HG03520 (cell line): Measurements from ENCODE around the gene GLIS1.

ENCODE experiments used
- ATAC-seq: cut with Tn5 transposase; IDR thresholded peaks from one replicate; pipeline ENCODE4 v1.9.1; 2021; ENCODE audit warnings: mild to moderate bottlenecking, moderate library complexity; ENCODE audit not compliant: unreplicated experiment

Gene GLIS1

DNA sequence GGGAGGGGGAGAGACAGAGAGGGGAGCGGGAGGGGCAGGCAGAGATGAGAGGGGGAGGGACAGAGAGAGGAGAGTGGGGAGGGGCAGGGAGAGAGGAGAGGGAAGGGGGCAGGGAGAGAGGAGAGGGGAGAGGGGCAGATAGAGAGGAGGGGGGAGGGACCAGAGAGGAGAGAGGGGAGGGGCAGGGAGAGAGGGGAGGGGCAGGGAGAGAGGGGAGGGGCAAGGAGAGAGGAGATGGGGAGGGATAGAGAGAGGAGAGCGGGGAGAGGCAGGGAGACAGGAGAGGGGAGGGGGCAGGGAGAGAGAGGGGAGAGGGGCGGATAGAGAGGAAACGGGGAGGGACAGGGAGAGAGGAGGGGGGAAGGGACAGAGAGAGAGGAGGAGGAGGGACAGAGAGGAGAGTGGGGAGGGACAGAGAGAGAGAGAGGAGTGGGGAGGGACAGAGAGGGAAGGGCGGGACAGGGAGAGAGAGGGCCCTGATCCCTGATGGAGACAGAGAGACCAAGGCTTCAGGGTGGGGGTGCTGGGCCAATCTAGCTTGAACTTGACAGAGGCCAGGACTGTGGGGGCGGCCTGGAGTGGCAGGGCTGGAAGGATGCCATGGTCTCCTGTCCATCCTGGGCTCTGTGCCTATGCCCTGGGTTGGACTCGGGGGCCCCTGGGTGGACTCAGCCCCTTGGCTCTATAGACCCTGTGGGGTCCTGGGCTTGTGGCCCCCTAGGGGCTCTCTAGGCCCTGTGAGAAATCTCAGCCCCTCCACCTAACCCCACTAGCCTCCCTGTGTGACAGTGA lies 236.1 kb downstream of the GLIS1 start:
- ATAC-seq: no peak

DNA sequence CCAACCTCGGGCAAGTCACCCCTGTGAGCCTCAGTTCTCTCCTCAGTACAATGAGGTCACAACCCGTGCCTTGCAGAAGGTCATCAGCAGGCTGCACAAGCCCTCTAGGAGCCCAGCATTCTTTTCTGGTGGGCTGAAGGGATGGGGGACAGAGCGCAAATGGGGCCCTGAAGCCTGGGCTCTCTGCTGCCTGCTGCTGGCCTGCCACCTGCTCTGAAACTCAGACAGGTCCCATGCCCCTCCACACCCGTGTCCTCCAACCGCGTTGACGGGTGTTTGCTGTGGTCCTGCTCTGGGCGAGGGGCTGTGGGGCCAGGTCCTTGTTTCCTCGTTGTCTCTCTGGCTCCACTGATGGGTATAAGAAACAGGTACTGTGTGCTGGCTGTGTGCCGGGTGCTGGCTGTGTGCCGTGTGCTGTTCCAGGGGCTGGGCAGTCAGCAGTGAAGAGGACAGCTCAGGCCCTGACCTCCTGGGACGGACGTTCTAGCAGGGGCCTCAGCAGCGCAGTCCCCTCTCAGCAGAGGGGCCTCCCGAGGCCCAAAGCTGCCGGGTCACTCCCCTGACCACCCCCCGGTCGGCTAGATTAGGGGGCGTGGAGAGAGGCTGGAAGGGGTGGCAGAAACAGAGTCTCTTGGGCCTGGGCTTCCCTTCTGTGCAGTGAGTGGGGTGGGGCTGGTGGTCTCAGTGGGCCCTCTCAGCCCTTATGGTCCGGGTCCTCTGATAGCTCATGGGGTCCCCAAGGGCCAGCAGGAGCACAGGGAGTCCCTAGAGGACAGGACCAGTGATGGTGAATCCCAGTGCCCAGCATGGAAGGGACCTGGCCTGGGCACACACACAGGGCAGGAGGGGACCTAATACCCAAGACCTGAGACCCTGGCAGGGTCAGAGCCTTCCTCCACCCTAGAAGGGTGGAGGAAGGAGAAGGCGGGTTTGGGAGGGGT lies 237.6 kb downstream of the GLIS1 start:
- no peak for ATAC-seq

DNA sequence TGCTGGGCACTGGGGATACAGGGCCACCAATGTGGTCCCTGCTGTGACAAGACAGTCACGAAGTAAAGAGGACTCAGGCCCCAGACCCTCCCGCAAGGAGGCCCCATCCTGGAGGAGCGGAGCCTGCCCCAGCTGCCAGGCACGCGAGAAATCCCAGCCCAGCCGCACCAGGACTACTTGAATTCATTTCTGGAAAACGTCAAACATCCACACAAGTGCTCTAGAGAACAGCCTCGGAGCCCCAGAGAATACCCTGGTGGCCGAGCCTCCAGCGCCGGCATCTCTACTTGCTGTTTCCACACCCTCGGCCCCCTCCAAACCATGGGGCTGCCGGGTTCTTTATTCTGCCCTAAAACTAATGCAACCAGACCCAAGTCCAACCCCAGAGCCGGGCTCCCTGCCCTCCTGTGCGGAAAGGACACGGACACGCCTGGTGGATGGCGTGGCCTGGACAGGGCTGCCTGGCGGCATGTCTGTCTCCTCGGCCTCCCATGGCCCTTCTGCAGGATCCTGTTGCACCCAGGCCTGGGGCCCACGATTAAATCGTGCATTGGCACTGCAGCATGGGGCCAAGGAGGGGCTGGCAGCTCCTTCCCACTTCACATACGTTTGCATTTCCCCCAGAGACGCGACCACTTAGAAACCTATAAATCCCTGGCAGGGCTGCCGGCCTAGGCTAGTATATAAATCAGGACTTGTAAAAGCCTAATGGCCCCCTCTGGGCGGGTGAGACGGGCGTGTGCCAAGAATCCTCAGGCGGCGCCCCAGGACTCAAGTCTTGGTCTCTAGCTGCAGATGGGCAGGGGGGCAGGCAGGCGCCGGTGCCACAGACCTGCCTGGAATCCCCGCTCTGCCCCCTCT lies 238.5 kb downstream of the GLIS1 start:
- no peak for ATAC-seq

DNA sequence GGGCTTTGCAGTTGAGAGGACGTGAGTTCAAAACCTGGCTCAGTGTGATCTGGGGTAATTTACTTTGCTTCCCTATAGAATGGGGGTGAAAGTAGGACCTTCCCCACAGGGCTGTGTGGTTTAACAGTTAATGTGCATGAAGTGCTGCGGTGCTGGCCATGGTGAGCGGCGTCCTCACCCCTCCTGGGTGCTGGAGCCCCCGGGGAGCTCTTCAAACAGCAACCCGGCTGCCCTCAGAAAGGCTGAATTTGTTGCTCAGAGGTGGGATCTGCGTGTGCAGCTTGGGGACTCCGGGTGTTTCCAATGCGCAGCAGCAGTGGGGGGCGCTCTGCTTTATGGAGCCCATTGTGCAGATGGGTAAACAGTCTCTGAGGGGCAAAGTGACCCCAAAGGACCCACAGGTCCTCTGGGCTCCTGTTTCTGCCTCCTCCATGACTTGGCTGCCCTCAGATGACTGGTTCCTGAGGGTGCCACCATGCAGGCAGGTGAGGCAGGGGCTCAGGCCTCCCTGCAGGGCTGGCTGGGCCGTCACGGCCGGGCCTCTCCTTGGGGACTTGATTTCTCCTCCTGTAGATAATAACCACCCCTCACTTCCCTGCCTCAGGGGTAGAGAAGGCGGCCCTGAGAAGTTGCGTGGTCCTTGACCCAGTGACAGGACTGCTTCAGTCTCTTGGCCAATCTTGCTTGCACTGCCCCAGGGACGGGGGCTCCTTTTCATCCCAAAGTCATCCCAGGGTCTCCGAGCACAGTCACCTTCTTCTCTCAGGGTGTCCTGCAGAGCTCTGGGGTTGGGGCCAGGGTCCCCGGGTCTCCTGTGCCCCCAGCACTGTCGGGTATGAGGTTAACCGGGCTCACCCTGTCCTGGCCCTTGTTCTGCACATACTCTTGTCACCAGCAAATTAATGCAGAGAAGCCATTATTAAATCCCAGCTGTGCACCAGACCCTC lies 239.4 kb downstream of the GLIS1 start:
- no peak for ATAC-seq

DNA sequence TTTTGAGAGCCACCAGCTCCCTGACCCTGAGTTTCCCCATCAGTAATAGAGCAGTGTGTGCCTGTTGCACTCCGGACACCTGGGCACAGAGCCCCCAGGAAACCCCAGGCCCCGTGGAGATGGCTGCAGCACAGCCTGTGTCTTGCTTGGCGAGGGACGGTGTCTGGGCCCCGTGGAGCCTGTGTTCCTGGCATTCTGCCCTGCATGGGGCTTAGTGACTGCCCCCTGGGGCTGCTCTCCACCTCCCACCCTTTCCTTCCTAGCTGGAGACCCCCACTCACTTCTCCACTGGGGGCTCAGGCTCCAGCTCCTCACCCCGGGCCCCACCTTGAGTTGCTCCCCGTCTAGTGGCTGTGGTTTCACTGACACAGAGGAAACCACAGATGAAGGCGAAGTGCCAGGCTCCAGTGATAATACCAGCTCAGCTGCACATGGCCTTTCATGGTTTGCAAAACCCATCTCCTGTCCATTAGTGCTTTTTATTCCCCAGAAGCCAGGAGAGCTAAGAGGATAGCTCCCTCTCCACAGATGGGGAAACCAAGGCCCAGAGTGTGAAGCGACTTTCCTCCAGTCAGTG lies 240.3 kb downstream of the GLIS1 start:
- ATAC-seq: no peak

DNA sequence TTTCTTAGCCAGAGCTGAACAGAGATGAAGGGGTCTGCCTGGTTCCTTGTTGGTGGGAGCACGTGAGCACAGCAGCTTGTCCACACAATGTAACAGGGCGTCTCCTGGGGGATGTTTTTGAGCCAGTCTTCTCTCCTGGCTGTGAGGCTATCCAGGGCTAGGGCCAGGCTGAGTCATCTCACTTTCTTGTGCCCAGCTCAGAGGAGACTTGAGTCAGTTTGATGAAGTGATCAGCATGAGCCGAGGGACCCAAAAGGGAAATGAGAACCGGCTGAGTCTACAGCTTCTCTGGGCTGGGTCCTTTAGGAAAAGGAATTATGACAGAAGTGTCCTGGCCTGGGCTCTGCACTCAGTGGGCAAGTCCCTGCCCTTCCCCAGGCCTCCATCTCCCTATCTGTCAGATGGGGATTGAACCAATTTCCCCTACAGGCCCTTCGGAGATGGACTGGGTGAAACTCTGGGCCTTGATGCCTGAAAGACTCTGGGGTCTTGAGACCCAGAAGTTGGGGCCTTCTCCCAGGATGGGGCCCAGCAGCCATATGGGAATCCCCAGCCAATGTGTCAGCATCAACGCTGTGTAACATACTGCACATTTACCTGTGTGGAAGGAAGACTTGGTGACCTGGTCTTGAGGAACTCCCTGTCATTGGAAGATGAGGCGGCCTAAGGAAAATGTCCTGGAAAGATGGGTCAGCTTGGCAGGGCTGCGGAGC lies 243.2 kb downstream of the GLIS1 start:
- ATAC-seq: no peak

DNA sequence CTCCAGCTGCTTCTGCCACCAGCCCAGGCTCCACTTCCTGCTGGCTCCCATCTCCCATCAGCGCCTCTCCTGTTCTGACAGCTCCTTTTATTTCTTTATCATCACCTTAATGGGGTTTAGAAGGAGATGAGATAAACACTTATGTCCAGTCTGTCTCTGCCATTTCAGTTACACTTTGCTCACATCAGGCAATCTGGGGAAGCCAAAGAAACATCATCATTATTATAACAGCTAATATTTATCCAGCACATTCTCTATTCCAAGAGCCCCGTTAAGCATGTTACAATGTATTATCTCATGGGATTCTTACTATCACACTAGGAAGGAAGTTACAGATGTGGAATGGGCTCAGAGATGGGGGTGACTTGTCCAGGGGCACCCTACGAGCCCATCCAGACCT lies 248.6 kb downstream of the GLIS1 start:
- no peak for ATAC-seq

DNA sequence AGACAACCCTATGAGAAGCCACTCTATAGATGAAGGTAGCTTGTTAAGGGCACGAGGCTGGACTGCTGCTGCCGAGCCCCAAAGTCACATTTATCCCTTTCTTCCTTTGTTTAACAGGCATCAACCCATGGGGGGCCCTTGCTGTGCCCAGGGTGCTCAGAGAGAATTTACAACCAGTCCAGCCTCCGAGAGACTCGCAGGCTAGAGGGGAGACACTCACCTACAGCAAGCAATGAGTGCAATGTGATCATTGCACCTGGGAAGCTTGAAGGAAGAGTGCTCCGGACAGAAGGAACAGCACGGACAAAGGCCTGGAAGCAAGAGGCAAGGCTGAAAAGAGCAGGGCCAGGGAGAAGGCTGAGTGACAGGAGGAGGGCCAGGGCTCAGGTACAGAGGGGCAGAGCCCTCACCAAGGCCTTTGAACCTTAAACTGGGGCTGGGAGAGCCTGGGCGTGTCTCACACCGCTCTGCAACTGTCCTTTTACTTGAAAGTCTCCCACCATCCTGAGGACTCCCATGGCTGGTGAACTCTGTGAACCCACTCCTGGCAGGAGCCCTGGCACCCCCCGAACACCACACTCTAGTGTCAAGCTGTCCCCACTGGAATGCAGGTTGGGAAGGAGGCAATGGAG lies 252.5 kb downstream of the GLIS1 start:
- no peak for ATAC-seq

DNA sequence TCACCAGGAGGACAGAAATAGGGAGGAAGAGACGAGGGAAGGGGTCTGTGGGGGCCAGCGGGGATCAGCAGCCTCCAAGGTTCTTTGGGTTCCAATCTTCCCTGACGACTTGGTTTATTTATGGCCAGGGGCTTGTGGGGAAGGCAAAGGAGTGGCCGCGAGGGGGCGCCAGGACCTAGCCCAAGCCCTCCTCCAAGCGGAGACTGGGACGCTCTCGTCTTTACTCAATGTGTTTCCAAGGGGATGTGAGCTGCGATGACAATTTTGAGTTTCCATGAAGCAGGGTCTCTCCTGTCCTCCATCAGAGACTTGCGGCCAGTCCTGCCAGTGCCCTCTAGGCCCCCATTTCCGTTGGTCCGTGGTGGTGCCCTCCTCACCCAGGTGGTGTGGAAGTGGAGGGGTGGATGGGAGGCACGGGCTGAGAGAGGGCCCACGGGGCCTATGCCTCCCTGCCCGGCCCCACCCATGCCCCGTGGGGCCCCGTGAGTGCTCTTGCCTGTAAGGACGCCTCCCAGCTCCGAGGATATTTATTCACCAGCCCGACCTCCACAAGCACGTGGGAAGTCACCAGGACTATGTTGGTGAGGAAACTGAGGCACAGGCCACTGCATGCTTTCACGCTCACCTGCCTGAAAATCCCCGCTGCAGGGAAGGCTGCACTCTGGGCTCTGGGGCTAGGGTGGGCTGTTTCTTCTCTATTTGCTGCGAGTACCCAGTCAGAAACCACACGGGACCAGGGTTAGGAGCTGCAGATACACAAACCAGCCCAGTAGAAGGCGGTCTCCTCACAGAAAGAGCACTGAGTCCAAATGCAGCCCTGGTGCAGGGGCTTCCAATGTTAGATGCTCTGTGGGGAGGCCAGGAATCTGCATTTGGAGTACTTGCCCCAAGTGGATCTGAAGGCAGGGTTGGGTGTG lies 253.2 kb downstream of the GLIS1 start:
- ATAC-seq: no peak

DNA sequence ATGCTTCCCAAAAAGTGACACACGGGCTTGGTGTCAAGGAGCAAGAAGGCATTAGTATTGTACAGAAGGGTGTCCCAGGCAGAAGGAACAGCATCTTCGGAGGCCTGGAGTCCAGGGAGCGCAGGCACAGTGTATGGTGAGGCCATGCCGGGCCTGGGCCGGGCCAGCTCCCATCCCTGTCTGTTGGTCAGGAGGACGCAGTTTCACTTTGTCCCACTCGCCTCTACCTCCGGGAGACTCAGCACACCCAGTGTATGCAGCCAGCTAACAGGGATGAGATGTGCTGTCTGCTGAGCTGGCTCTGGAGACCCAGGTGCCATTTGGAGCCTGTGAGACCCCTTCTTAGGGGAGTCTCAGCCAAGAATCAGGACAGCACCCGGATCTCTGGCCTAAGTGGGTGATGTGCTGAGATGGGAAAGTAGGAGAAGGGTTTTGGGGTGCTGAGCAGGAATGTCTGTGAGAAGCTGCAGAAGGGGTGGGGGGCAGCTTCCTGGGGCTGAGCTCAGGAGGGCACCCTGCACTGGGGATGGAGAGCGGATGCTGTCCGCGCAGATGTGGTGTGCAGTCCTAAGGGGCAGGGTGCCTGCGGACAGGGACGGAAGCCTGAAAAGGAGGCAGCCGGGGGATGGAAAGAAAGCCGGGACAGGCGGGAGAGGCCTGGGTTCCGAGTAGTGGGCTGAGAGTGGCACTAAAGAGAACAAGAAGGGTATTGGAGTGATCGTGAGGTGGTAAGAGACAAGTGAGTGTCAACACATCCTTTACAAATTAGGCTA lies 254.1 kb downstream of the GLIS1 start:
- no peak for ATAC-seq

DNA sequence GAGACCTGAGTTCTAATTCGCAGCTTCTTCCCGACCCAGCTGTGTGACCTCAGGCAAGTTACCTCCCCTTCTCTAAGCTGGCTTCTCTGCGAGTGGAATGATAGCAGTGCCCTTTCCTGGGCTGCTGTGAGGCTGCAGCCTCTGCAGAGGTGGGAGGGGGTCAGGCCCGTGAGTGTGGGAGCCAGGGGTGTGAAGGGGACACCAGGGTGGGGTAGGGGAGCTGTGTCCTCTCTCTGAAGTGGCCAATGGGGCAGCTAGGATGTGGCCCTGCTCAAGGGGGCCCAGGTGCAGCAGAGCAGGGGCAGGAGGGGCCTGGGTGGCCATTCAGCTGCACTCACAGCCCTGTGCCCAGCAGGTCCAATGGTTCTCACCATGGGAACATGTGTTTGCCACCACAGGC lies 255.3 kb downstream of the GLIS1 start:
- ATAC-seq: no peak

DNA sequence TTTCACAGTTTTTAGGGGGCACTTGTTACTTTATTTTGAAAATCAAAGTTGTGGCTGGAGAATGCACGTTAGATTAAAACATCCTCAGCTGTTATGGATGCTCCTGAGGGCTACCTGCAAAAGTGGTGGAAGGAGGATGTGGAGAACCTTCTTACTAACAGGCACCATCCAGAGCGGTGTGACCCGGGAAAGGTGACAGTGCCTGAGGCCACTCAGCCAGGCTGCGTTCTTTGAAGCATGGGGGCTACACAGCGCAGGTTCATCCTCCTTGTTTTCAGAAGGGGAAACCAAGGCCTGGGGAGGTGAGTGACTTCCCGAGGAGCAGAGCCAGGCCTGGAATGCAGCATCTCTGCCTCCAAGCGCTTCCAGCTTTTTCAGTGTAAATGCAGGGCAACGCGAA lies 255.8 kb downstream of the GLIS1 start:
- no peak for ATAC-seq

DNA sequence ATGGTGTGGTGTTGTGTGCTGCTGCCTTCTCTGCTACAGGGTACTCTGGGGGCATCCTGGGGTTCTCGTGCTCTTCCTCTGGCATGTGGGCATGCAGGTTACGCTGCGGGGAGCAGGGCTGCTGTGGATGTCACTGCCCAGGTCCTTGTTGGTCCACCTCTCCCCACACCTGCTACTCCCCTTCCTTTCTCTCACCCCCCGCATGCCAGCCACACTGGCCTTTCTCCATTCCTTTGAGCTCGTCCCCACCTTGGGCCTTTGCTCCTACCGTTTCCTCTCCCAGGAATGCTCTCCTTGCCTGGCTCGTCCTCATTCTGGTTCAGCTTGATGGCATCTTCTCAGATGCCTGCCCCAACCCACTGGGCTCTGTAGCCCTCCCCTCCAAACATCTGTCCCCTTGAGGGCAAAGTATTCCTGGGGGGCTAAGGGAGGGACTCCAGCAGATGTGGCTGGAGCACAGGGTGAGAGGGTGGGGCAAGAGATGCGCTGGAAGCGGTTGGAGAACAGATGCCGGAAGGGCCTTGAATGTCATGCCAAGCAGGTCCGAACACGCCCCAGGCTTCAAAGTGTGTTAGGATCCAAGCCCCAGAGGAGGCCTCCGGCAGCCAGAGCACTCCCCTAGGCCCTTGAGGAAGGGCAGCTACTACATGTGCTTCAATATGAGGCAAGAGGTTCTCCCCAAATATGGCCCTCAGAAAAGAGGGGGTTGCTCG lies 256.4 kb downstream of the GLIS1 start:
- ATAC-seq: no peak

DNA sequence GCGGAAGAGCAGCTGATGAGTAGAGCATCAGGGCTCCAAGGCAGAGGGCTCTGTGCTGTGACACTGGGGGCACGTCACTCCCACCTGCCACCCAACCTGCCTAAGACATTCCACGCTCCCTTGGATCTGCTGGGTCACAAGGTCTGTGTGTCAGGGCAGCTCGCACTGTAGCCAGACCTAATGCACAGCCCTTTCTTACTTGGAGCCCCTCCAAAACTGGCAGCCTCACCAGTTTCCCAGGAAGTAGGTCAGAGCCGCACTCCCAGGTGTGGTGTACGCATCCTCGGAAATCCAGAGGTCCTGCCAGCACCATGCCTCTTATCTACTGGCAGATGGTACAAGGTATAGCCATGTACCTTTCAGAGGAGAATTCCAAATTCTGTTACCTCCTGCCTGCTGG lies 257.5 kb downstream of the GLIS1 start:
- no peak for ATAC-seq

DNA sequence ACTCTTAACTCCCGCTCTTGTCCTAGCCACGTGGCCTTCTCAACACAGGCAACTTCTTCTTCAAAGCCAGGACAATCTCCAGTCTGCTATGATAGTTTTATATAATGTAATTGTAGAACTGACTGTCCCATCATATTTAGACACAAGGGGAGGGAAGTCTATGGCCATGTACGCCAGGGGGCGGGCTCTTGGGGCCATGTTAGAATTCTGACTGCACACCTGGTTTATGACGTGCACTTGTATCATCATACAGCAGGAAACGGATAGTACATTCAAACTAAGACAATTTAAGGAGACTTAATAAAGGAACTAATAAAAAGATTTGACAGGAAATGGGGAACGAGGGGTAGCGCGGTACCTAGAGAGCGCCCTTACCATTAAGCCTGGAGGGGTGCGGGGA lies 258.3 kb downstream of the GLIS1 start:
- no peak for ATAC-seq

DNA sequence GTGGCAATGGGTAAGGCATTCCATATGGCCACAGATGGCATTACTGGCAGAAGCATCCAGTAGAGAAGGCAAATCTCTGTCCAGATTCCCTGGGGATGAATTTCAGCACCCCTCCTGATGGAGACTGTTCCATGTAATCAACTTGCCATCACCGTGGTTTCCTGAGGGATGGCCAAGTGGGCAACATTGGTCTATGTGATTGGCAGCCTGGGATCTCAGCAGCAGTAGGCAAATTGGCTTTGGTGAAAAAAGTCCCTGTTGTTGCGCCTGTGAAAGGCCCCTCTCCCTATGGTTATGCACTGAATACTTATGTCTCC lies 260.5 kb downstream of the GLIS1 start:
- ATAC-seq: no peak
